H1 (cell line): ENCODE data around the gene CYP51A1. TPM values are rescaled to one million over a fixed set of nuclear protein-coding genes. Genes with fewer than 3 reads are reported as not detected.

Source experiments
- CHD7 ChIP-seq: fragments of 300-600 bp; sonication (generic); IDR thresholded peaks from 2 replicates; pipeline ENCODE4 v1.7.1; 2012; ENCODE audit warnings: low read length, moderate library complexity, mild to moderate bottlenecking, inconsistent platforms; ENCODE audit not compliant: insufficient replicate concordance
- FOSL1 ChIP-seq: IDR thresholded peaks from 2 replicates; pipeline ENCODE4 v1.6.1; 2011; ENCODE audit warnings: mild to moderate bottlenecking, low read depth, low read length, moderate library complexity; ENCODE audit not compliant: insufficient read depth
- PHF8 ChIP-seq: fragments of 200-600 bp; sonication (generic); conservative IDR thresholded peaks from 2 replicates; pipeline ENCODE4 v1.7.1; 2012; ENCODE audit warnings: low read depth, mild to moderate bottlenecking, inconsistent platforms, low read length, moderate library complexity
- TAF7 ChIP-seq: optimal IDR thresholded peaks from 2 replicates; pipeline ENCODE3; 2011; ENCODE audit warnings: low read depth, mild to moderate bottlenecking, inconsistent platforms, low read length, moderate library complexity, borderline replicate concordance
- polyA plus RNA-seq, 7 experiments: library from polyadenylated mRNA; depleted of rRNA in 3 of 7; stranded (reverse) in 5 of 7; unstranded in 2 of 7; fragments of >200 nt in 5 of 7; fragments of 200-250 nt in 2 of 7; gene quantifications; 1 replicate in 5 of 7; 2 replicates in 1 of 7; 4 replicates in 1 of 7; pipeline versions ENCODE4 v1.2.1 to v1.2.3, GENCODE V29; 2011 to 2013; ENCODE audit warnings: missing spikeins in 2 of 7, mixed read lengths in 2 of 7
- total RNA-seq: library from RNA; stranded (reverse); fragmentation: NEBNext Ultra II Directional; extraction: Animal tissue kit (Norgen Biotek cat#: 25700); gene quantifications from 2 replicates; pipeline ENCODE4 v1.2.1, GENCODE V29; 2021

CYP51A1 gene
- total and polyA plus RNA-seq, 2 of the 8 experiments (the other 6 are each of a cell fraction or from before 2014, with no cell fraction given): 9.8 to 111 TPM

DNA sequence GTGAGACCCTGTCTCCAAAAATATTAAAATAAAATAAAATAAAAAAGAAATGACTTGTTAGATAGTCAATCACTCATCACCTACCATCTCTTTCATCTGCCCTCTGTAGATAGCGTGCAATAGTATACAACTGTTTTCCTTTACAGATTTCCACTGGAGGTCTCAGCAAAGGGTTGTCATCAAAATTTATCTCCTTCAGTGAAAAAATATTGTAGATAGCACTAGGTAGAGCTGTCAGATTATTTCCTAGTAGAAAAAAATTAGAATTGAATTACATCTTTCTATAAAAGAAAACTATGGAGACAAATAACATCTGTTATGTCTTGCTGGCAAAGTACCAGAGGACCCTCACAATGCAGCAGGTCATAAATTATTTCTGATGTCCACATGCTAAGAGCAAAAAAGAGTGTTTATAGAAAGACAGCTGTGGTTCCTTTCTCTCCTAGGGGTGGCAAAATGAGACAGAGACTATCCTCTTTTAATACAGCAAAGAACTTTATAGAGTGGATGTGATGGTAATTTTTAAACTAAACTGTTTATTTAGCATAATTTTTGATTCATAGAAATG lies 16.3 kb upstream of the CYP51A1 start (continued):
- no peak for TF ChIP-seq CHD7
- TF ChIP-seq TAF7: no peak
- TF ChIP-seq FOSL1: no peak
- no peak for TF ChIP-seq PHF8
